H1 (cell line): Measurements from ENCODE around the gene GLI1. TPM values are rescaled to one million over a fixed set of nuclear protein-coding genes. Genes with fewer than 3 reads are reported as not detected.

Source experiments
- SAP30 ChIP-seq: fragments of 300-600 bp; sonication (generic); IDR thresholded peaks from 2 replicates; pipeline ENCODE4 v1.7.1; 2012; ENCODE audit warnings: low read length, moderate library complexity, mild to moderate bottlenecking, inconsistent platforms; ENCODE audit not compliant: insufficient read depth, insufficient replicate concordance
- SUZ12 ChIP-seq: fragments of 200-600 bp; sonication (generic); IDR thresholded peaks from 2 replicates; pipeline ENCODE4 v1.6.1; 2012; ENCODE audit warnings: mild to moderate bottlenecking, inconsistent platforms, low read length, moderate library complexity, mixed read lengths
- TBP ChIP-seq: IDR thresholded peaks from 2 replicates; pipeline ENCODE4 v1.6.1; 2011; ENCODE audit warnings: low read depth, low read length, improper control_type of control experiment
- polyA plus RNA-seq, 7 experiments: library from polyadenylated mRNA; depleted of rRNA in 3 of 7; stranded (reverse) in 5 of 7; unstranded in 2 of 7; fragments of >200 nt in 5 of 7; fragments of 200-250 nt in 2 of 7; gene quantifications; 1 replicate in 5 of 7; 2 replicates in 1 of 7; 4 replicates in 1 of 7; pipeline versions ENCODE4 v1.2.1 to v1.2.3, GENCODE V29; 2011 to 2013; ENCODE audit warnings: missing spikeins in 2 of 7, mixed read lengths in 2 of 7
- total RNA-seq: library from RNA; stranded (reverse); fragmentation: NEBNext Ultra II Directional; extraction: Animal tissue kit (Norgen Biotek cat#: 25700); gene quantifications from 2 replicates; pipeline ENCODE4 v1.2.1, GENCODE V29; 2021

Gene GLI1
- total and polyA plus RNA-seq, 2 of the 8 experiments (the other 6 are each of a cell fraction or from before 2014, with no cell fraction given), result 23.5 to 25.3 TPM

GRCh38 chr12:57462912-57463253 lies 3.3 kb downstream of the GLI1 start (continued):
- TF ChIP-seq SAP30, result no peak
- no peak for TF ChIP-seq TBP
- TF ChIP-seq SUZ12, result no peak
- TF ChIP-seq, all 59 proteins: peak for 0
